Stimulated activated CD4-positive, alpha-beta T cell treated with anti-CD3 and anti-CD28 coated beads, TNF-alpha, amount 100 ng/mL, for 4 hours (primary cell): ENCODE data around the gene LDLRAD3.
"Not testable (repeated sequence)": the region's sequence is repeated elsewhere in the genome, so short reads cannot be mapped to it uniquely, and the experiment has no call there.

Experiments used
- DNase-seq, 3 experiments: peaks; one replicate each; pipeline ENCODE4 v3.0.0-alpha.2; 2020; ENCODE audit warnings: low read depth in 3 of 3

Gene LDLRAD3, protein sequence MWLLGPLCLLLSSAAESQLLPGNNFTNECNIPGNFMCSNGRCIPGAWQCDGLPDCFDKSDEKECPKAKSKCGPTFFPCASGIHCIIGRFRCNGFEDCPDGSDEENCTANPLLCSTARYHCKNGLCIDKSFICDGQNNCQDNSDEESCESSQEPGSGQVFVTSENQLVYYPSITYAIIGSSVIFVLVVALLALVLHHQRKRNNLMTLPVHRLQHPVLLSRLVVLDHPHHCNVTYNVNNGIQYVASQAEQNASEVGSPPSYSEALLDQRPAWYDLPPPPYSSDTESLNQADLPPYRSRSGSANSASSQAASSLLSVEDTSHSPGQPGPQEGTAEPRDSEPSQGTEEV

DNA sequence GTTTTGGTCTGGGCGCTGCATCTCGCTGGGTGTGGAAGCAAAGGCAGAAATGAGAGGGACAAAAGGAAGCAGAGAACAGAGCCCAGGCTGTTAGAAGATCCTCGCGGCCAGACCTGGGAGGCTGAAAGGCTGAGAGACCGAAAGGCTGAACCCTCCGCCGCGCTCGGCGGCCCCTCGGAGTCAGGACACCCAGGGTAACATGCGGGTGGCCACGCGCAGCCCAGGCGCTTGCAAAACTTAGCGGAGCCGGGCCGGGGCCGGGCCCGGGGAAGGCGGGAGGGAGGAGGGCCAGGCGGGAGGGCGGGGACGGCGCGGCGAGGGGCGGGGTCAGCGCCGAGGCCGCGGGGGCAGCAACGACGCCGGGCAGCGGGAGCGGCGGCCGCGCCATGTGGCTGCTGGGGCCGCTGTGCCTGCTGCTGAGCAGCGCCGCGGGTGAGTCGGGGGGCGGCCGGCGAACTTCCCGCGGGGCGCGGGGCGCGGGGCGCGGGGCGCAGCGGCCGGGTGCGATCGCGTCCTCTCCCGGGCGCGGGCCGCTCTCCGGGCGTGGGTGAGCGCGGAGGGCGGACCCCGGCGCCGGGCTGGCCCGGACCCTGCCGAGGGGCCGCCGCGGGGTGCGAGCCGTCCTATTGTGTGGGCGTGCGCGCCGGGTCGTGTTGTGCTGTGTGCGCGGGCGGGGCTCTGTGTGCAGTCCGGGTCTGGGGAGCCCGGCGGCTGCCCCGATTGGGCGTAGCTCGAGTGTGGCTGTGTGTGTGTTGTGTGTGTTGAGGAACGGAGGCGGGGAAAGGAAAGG, at the start of gene LDLRAD3:
LDLRAD3 (plus strand) TSS at position 350 of the 790 bp plus-strand sequence; CDS start at position 387, 37 bp downstream.
- DNase-seq, result peak; percentile 5 to 27 (median 11)

GRCh38 chr11:35897019-35897418, 46.8 kb upstream of the LDLRAD3 start:
- DNase-seq, result no peak

GRCh38 chr11:35902961-35903360, 40.9 kb upstream of the LDLRAD3 start:
- no peak for DNase-seq

DNA sequence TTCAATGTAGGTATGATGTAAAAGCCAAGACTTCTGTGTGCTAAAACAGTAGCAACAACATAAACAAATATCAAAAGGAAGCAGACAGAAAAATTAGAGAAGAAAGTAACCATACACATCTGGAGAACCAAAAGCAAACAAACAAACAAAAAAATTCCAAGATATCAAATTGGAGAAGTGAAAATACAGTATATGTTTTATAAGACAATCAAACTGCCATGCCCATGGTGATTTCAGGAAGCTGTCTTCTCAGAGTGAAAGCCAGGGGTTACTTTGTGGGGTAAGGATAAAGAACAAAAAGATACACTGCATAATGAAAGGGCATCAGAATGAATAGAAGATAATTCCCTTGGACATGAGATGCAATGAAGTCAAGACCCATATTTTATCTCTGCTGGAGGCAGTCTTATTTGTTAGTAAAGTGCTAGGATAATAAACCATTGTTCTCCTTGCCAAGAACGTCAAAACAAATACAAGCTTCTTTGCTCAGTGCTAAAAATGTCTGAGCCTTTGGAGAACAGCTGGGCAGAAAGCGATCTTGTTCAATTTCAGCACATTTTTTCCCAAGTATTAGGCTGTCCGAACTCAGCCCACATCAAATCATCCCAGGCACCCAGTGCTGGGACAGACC, 38.1 kb upstream of the LDLRAD3 start:
- no peak for DNase-seq

DNA sequence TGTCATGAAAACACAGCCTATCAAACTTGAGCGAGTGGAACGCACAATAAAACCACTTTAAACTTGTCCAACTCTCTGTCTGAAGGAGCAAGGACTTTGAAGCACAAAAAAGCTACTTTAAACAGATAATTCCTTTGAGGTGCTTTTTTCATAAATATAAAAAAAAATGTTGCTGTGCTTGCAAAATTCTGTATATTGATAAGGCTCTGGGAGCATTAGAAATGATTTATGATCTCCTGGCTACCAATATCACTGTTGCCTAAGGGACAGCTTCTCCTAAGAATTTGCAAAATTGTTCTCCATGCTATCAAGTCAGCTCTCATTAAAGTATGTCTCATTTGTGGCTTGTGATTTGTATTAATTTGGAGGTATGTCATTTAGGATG, 37.6 kb upstream of the LDLRAD3 start:
- no peak for DNase-seq

GRCh38 chr11:35906681-35907080, 37.2 kb upstream of the LDLRAD3 start:
- no peak for DNase-seq

- no peak for DNase-seq
Observed at GRCh38 chr11:35907648-35908431, 36.0 kb upstream of the LDLRAD3 start.

DNA sequence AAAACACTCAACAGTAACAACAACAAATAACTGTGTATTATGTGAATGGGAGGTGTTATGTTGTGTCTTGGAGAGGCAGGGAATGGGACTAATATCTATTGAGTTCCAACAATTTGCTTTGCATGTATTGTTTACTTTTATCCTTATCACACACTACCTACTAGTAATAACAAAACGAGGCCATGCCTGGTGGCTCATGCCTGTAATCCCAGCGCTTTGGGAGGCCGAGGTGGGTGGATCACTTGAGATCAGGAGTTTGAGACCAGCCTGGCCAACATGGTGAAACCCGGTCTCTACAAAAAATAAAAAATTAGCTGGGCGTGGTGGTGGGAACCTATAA, 35.5 kb upstream of the LDLRAD3 start:
- DNase-seq, result not testable (repeated sequence)

- DNase-seq, result no peak
Observed at GRCh38 chr11:35909511-35910265, 34.2 kb upstream of the LDLRAD3 start.

DNA sequence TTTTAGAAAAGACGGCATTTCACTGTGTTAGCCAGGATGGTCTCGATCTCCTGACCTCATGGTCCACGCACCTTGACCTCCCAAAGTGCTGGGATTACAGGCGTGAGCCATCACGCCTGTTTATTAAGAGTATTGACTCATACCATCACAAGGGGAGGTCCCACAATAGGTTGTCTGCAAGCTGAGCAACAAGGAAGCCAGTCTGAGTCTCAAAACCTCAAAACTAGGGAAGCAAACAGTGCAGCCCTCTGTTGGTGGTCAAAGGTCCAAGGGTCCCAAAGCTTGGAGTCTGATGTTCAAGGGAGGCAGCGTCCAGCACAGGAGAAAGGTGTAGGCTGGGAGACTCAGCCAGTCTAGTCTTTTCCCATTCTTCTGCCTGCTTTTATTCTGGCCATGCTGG, 32.8 kb upstream of the LDLRAD3 start:
- DNase-seq, result no peak

- no peak for DNase-seq
Observed at GRCh38 chr11:35911616-35912165, 32.2 kb upstream of the LDLRAD3 start.

DNA sequence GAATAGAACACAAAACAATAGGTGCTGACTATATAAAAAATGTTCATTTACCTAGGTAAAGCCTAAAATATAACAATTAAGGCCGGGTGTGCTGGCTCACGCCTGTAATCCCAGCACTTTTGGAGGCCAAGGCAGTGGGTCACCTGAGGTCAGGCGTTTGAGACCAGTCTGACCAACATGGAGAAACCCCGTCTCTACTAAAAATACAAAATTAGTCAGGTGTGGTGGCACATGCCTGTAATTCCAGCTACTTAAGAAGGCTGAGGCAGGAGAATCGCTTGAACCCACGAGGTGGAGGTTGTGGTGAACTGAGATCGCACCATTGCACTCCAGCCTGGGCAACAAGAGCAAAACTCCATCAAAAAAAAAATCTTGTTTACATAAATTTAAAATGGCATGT, 31.4 kb upstream of the LDLRAD3 start:
- DNase-seq, result not testable (repeated sequence)

GRCh38 chr11:35912883-35913624, 30.8 kb upstream of the LDLRAD3 start:
- no peak for DNase-seq

DNA sequence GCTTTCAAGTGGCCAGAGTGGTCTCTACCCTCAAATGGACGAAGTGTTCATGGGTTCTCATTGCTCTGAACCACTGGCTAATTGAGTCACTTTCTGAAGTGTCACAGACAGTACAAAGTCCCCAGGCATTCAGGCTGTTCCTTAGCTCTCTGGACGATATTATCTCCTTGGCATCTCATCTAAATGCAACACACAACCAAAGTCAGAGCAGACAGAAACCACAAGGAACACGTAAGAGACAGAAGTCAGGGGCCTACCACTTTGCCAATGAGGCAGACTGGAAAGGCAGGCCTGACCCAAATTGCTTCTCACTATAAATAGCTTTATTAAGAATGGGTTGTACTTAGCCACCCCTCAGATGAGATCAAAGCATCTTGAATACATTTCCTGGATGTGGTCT, 29.0 kb upstream of the LDLRAD3 start:
- DNase-seq, result no peak

GRCh38 chr11:35916270-35916669, 27.6 kb upstream of the LDLRAD3 start:
- DNase-seq, result no peak

DNA sequence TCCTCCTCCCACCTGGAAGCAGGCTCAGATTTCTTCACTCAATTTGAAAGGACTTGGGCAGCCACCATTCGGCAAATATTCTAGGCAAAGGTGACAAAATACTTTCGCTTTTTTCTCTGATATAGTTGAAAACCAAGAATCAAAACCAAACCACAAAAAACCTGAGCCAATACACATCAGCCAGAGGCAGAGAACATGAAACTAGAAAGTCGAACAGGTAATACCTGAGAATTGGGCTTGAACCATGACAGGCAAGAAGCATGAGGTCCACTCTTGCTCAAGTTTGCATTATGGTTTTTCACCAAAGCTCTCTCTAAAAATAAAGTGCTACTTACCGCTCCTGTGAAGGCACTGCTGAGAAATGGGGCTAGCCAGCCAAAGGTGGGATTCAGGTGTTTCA, 26.2 kb upstream of the LDLRAD3 start:
- no peak for DNase-seq

- no peak for DNase-seq
Observed at GRCh38 chr11:35918716-35919115, 25.1 kb upstream of the LDLRAD3 start.

GRCh38 chr11:35919244-35919643, 24.6 kb upstream of the LDLRAD3 start:
- DNase-seq, result no peak

GRCh38 chr11:35923452-35923851, 20.4 kb upstream of the LDLRAD3 start:
- DNase-seq, result no peak

DNA sequence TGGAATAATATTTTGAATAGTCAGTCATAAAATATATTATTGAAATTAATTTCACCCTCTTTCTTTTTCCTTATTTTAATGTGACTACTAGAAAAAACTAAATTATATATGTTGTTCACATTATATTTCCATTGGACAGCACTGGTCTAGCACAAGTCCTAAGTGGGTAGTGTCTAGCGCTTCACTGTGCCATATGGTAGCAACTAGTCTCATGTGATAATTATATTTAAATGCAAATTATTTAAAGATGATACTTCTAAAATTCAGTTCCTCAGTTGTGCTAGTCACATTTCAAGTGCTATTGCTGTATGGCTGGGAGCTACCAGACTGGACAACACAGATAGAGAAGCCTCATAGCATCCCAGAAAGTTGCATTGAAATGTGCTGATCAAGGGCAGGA, 19.1 kb upstream of the LDLRAD3 start:
- DNase-seq, result no peak
